Nephron progenitor cell (in vitro differentiated cells): ENCODE data around the gene ST7.

Experiments
- DNase-seq: peaks from one replicate; pipeline ENCODE4 v3.0.0; 2021
- H3K27ac Mint-ChIP-seq: 2 replicates; pipeline ENCODE4 v1.8.0; 2021; ENCODE audit warnings: mild to moderate bottlenecking, moderate library complexity, mixed read lengths
- H3K27me3 Mint-ChIP-seq: 2 replicates; pipeline ENCODE4 v1.8.0; 2021; ENCODE audit warnings: mild to moderate bottlenecking, low read depth, mixed read lengths; ENCODE audit not compliant: poor library complexity
- H3K36me3 Mint-ChIP-seq: 2 replicates; pipeline ENCODE4 v1.8.0; 2021; ENCODE audit warnings: low read depth, mixed read lengths
- H3K4me1 Mint-ChIP-seq: 2 replicates; pipeline ENCODE4 v1.8.0; 2021; ENCODE audit warnings: mixed read lengths
- H3K4me3 Mint-ChIP-seq: 2 replicates; pipeline ENCODE4 v1.8.0; 2021; ENCODE audit warnings: mild to moderate bottlenecking, moderate library complexity, mixed read lengths
- H3K9me3 Mint-ChIP-seq: 2 replicates; pipeline ENCODE4 v1.8.0; 2021; ENCODE audit warnings: mild to moderate bottlenecking, moderate library complexity, mixed read lengths
- TF ChIP-seq, protein P1 (sequence below): fragments of 200-600 bp; sonication (generic); IDR thresholded peaks from 2 replicates; pipeline ENCODE4 v1.5.0; 2021; ENCODE audit warnings: antibody characterized with exemption

ST7 gene

DNA sequence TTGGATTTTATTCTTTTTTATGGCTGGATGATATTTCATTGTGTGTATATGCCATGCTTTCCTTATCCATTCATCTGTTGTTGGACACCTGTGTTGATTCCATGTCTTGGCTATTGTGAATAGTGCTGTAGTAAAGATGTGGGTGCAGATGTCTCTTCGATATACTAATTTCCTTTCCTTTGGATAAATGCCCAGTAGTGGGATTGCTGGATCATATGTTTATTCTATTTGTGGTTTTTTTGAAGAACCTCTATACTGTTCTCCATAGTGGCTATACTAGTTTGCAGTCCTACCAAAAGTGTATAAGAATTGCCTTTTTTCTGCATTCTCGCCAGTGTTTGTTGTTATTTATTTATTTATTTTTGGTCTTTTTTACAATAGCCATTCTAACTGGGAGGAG, 209.8 kb downstream of the ST7 start:
- no peaks in the 10 kb centered on the region for H3K27me3 Mint-ChIP-seq
- H3K4me1 Mint-ChIP-seq: no peaks in the 10 kb centered on the region
- no peaks in the 10 kb centered on the region for H3K36me3 Mint-ChIP-seq
- no peak overlapping the region for H3K27ac Mint-ChIP-seq
- DNase-seq: no peak
- no peak overlapping the region for H3K4me3 Mint-ChIP-seq
- H3K9me3 Mint-ChIP-seq: no peaks in the 10 kb centered on the region
- TF ChIP-seq, protein P1, sequence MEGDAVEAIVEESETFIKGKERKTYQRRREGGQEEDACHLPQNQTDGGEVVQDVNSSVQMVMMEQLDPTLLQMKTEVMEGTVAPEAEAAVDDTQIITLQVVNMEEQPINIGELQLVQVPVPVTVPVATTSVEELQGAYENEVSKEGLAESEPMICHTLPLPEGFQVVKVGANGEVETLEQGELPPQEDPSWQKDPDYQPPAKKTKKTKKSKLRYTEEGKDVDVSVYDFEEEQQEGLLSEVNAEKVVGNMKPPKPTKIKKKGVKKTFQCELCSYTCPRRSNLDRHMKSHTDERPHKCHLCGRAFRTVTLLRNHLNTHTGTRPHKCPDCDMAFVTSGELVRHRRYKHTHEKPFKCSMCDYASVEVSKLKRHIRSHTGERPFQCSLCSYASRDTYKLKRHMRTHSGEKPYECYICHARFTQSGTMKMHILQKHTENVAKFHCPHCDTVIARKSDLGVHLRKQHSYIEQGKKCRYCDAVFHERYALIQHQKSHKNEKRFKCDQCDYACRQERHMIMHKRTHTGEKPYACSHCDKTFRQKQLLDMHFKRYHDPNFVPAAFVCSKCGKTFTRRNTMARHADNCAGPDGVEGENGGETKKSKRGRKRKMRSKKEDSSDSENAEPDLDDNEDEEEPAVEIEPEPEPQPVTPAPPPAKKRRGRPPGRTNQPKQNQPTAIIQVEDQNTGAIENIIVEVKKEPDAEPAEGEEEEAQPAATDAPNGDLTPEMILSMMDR: no peak

- TF ChIP-seq, protein P1: no peak
- Mint-ChIP-seq H3K9me3 (no peaks in the 10 kb centered on the region), H3K4me3 (no peak overlapping the region), H3K36me3 (no peaks in the 10 kb centered on the region), H3K27ac (peak overlapping the region; percentile 53), H3K4me1 (no peaks in the 10 kb centered on the region), H3K27me3 (no peaks in the 10 kb centered on the region)
- no peak for DNase-seq
Observed at GRCh38 chr7:117164620-117165019, 211.3 kb downstream of the ST7 start.

DNA sequence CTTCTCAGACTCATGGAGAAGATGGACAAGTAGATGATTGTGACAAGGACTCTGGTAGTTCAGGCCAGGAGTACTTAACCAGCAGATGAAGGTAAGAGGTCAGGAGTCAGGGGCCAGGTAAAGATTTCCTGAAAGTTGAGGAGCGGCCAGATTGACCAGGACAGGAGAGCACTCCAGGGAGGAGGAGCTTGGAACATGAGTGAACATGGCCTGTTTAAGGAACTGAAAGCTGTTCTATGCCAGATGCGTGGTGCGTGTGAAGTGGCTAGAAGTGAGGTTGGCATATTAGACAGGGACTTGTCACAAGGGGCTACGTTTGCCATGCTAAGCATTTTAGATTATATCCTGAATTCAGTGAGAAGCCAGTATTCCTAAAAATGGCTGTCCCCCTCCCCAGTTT, 212.4 kb downstream of the ST7 start:
- H3K4me1 Mint-ChIP-seq: no peaks in the 10 kb centered on the region
- no peaks in the 10 kb centered on the region for H3K9me3 Mint-ChIP-seq

DNA sequence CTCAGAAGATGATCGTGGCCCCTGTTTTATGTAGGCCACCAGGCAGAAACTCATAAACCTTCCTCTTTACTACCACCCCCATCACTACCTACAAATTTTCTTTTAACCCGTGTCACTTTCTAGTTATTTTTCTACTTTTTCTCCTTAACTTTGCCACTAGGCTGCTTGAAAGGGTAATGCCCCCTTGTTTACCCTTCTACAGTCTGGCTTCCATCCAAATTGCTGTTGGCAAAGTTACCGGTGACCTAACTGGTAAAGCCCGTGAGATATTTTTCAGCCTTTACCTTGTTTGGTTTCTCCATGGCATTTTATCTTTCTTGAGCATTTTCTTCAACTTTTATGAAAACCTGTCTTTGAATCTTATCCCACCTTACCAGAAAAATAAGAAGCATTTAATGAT, 216.6 kb downstream of the ST7 start:
- no peaks in the 10 kb centered on the region for H3K4me1 Mint-ChIP-seq
- H3K4me3 Mint-ChIP-seq: no peak overlapping the region
- H3K27ac Mint-ChIP-seq: no peak overlapping the region
- no peaks in the 10 kb centered on the region for H3K27me3 Mint-ChIP-seq
- TF ChIP-seq, protein P1: no peak
- no peak for DNase-seq
- no peaks in the 10 kb centered on the region for H3K36me3 Mint-ChIP-seq
- H3K9me3 Mint-ChIP-seq: no peaks in the 10 kb centered on the region

More for the DNA sequence above, 212.4 kb downstream of the ST7 start:
- Mint-ChIP-seq H3K36me3 (no peaks in the 10 kb centered on the region), H3K27me3 (no peaks in the 10 kb centered on the region), H3K4me3 (no peak overlapping the region), H3K27ac (no peak overlapping the region)
- TF ChIP-seq, protein P1: no peak
- no peak for DNase-seq

- Mint-ChIP-seq H3K4me3 (no peak overlapping the region), H3K4me1 (no peaks in the 10 kb centered on the region), H3K27me3 (peaks cover 4% of the 10 kb centered on the region), H3K27ac (no peak overlapping the region), H3K9me3 (no peaks in the 10 kb centered on the region), H3K36me3 (no peaks in the 10 kb centered on the region)
- TF ChIP-seq, protein P1: no peak
- DNase-seq: no peak
Observed at GRCh38 chr7:117171106-117171505, 217.8 kb downstream of the ST7 start.

DNA sequence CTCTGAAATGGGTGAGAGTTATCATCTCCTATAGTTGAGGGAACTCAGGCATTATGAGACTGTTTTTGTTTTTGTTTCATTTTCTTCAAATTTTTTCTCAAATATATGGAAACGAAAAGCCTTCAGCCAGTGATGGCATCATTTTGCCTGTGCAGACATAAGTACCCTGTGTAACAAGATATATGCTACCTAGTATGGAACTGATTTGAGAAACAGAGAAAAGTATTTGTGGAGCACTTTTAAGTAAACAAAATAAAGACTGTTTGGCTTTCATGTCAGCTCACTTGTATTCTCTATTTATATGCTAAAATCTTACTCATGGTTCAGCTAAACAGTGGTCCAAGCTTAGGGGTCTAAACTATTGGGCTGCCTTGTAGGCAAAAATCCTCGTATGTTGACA, 219.0 kb downstream of the ST7 start:
- DNase-seq: no peak
- Mint-ChIP-seq H3K4me1 (no peaks in the 10 kb centered on the region), H3K4me3 (no peak overlapping the region), H3K36me3 (no peaks in the 10 kb centered on the region), H3K27ac (no peak overlapping the region), H3K9me3 (no peaks in the 10 kb centered on the region), H3K27me3 (peaks cover 4% of the 10 kb centered on the region)
- TF ChIP-seq, protein P1: no peak
